Germinal center (tissue), 1 donor: ENCODE measurements around the gene ABL2.

Experiments
- DNase-seq: peaks from one replicate; pipeline ENCODE4 v3.0.0; 2012; ENCODE audit warnings: mixed read lengths, low spot score

The ABL2 gene

GRCh38 chr1:179092896-179093461, 136.5 kb downstream of the ABL2 start:
- no peak for DNase-seq

GRCh38 chr1:179091691-179092165, 137.7 kb downstream of the ABL2 start:
- no peak for DNase-seq

- DNase-seq: no peak
Measured at GRCh38 chr1:179090923-179091322, 138.6 kb downstream of the ABL2 start.

GRCh38 chr1:179090522-179090921, 139.0 kb downstream of the ABL2 start:
- DNase-seq: no peak

GRCh38 chr1:179089827-179090482, 139.5 kb downstream of the ABL2 start:
- no peak for DNase-seq

- peak; percentile 31 for DNase-seq
Measured at GRCh38 chr1:179087665-179088064, 141.8 kb downstream of the ABL2 start.

GRCh38 chr1:179083533-179083932, 145.9 kb downstream of the ABL2 start:
- DNase-seq: peak; percentile 67

GRCh38 chr1:179082999-179083335, 146.5 kb downstream of the ABL2 start:
- peak; percentile 30 for DNase-seq

- peak; percentile 74 for DNase-seq
Measured at GRCh38 chr1:179082333-179082998, 147.0 kb downstream of the ABL2 start.

- peak; percentile 93 for DNase-seq
Measured at GRCh38 chr1:179081687-179082332, 147.7 kb downstream of the ABL2 start, which contains the start of gene TOR3A. Gene TOR3A (plus strand): TSS chr1:179082070. CDS start chr1:179082129, 59 bp downstream.

- peak; percentile 76 for DNase-seq
Measured at GRCh38 chr1:179080866-179081686, 148.4 kb downstream of the ABL2 start.

GRCh38 chr1:179079113-179079761, 150.2 kb downstream of the ABL2 start:
- peak; percentile 62 for DNase-seq

- no peak for DNase-seq
Measured at GRCh38 chr1:179077396-179077795, 152.1 kb downstream of the ABL2 start.

- DNase-seq: no peak
Measured at GRCh38 chr1:179066471-179066870, 163.0 kb downstream of the ABL2 start.

- no peak for DNase-seq
Measured at GRCh38 chr1:179061360-179062282, 167.9 kb downstream of the ABL2 start.

- no peak for DNase-seq
Measured at GRCh38 chr1:179058487-179059483, 170.7 kb downstream of the ABL2 start.

GRCh38 chr1:179055937-179056336, 173.5 kb downstream of the ABL2 start:
- DNase-seq: no peak

- DNase-seq: no peak
Measured at GRCh38 chr1:179053486-179053885, 176.0 kb downstream of the ABL2 start.

- no peak for DNase-seq
Measured at GRCh38 chr1:179052776-179053175, 176.7 kb downstream of the ABL2 start.
